Loucy (cell line): ENCODE measurements around the gene ALKBH8.

ENCODE experiments used
- H2AFZ ChIP-seq: fragments of 200-600 bp; sonication (generic); 2 replicates; pipeline ENCODE4 v1.6.0; 2016; ENCODE audit warnings: antibody characterized with exemption, mild to moderate bottlenecking, low read length, moderate library complexity
- H3F3A ChIP-seq: fragments of 200-600 bp; 2 replicates; pipeline ENCODE4 v1.6.0; 2016; ENCODE audit warnings: antibody characterized with exemption, low read depth, mild to moderate bottlenecking
- H3K27me3 ChIP-seq: fragments of 200-600 bp; sonication (generic); 2 replicates; pipeline ENCODE4 v1.6.1; 2014; ENCODE audit warnings: low read length, mild to moderate bottlenecking; ENCODE audit not compliant: insufficient read depth, poor library complexity, severe bottlenecking
- H3K36me3 ChIP-seq: fragments of 200-600 bp; sonication (generic); 2 replicates; pipeline ENCODE4 v1.6.1; 2016; ENCODE audit warnings: low read length; ENCODE audit not compliant: insufficient read depth
- H3K4me1 ChIP-seq: fragments of 200-600 bp; sonication (generic); 2 replicates; pipeline ENCODE4 v1.5.1; 2014; ENCODE audit warnings: low read length, mild to moderate bottlenecking; ENCODE audit not compliant: insufficient read depth, poor library complexity, severe bottlenecking
- H3K4me2 ChIP-seq: fragments of 200-600 bp; sonication (generic); 2 replicates; pipeline ENCODE4 v1.6.0; 2014; ENCODE audit warnings: antibody characterized with exemption, low read length, low read depth, mild to moderate bottlenecking; ENCODE audit not compliant: poor library complexity, severe bottlenecking
- H3K4me3 ChIP-seq: fragments of 200-600 bp; sonication (generic); 2 replicates; pipeline ENCODE4 v1.5.1; 2014; ENCODE audit warnings: low read length, mild to moderate bottlenecking, mixed read lengths; ENCODE audit not compliant: poor library complexity, severe bottlenecking
- H3K79me2 ChIP-seq: fragments of 200-600 bp; sonication (generic); 2 replicates; pipeline ENCODE4 v1.6.1; 2014; ENCODE audit warnings: low read length; ENCODE audit not compliant: insufficient read depth
- H3K9ac ChIP-seq: fragments of 200-600 bp; sonication (generic); 2 replicates; pipeline ENCODE4 v1.6.0; 2014; ENCODE audit warnings: mild to moderate bottlenecking, low read depth, low read length, moderate library complexity; ENCODE audit not compliant: poor library complexity, severe bottlenecking
- H3K9me2 ChIP-seq: fragments of 200-600 bp; sonication (generic); replicated peaks from 2 replicates; pipeline ENCODE4 v1.6.1; 2016; ENCODE audit warnings: low read depth, low read length, mixed read lengths
- H3K9me3 ChIP-seq: fragments of 200-600 bp; sonication (generic); 2 replicates; pipeline ENCODE4 v1.6.1; 2014; ENCODE audit warnings: mild to moderate bottlenecking, antibody characterized with exemption, low read length, low read depth; ENCODE audit not compliant: insufficient read depth
- H4K20me1 ChIP-seq: fragments of 200-600 bp; sonication (generic); 2 replicates; pipeline ENCODE4 v1.6.0; 2014; ENCODE audit warnings: antibody characterized with exemption, low read length, mild to moderate bottlenecking; ENCODE audit not compliant: insufficient read depth, poor library complexity, severe bottlenecking
- CTCF ChIP-seq: fragments of 200-600 bp; sonication (generic); conservative IDR thresholded peaks from 2 replicates; pipeline ENCODE4 v1.5.1; 2014; ENCODE audit warnings: mild to moderate bottlenecking, antibody characterized with exemption, low read length
- EZH2phosphoT487 ChIP-seq: fragments of 200-600 bp; IDR thresholded peaks from 2 replicates; pipeline ENCODE4 v1.6.1; 2018; ENCODE audit warnings: antibody characterized with exemption, mild to moderate bottlenecking, moderate library complexity, borderline replicate concordance

Gene ALKBH8

GRCh38 chr11:107592813-107593212 lies 27.3 kb upstream of the ALKBH8 start:
- Histone ChIP-seq H3K4me2 (no peak overlapping the region), H3K4me1 (no peaks in the 10 kb centered on the region), H3K27me3 (no peaks in the 10 kb centered on the region), H3K36me3 (no peaks in the 10 kb centered on the region), H3K9ac (no peak overlapping the region), H3K9me3 (no peaks in the 10 kb centered on the region), H3K9me2 (no peaks in the 10 kb centered on the region), H3K4me3 (no peak overlapping the region), H3K79me2 (no peaks in the 10 kb centered on the region), H2AFZ (no peak overlapping the region), H3F3A (no peaks in the 10 kb centered on the region), H4K20me1 (no peaks in the 10 kb centered on the region)
- TF ChIP-seq CTCF (no peak), EZH2phosphoT487 (no peak)

- Histone ChIP-seq H2AFZ (no peak overlapping the region), H3K4me2 (no peak overlapping the region), H3F3A (no peaks in the 10 kb centered on the region), H3K4me3 (no peak overlapping the region), H3K4me1 (no peaks in the 10 kb centered on the region), H3K27me3 (no peaks in the 10 kb centered on the region), H3K9me3 (no peaks in the 10 kb centered on the region), H3K79me2 (no peaks in the 10 kb centered on the region), H3K9me2 (no peaks in the 10 kb centered on the region), H4K20me1 (no peaks in the 10 kb centered on the region), H3K36me3 (no peaks in the 10 kb centered on the region), H3K9ac (no peak overlapping the region)
- TF ChIP-seq EZH2phosphoT487, result no peak
- no peak for TF ChIP-seq CTCF
These were observed 26.7 kb upstream of the ALKBH8 start for GRCh38 chr11:107592231-107592590.

- H3K4me2 ChIP-seq, result no peak overlapping the region
- H3K9me2 ChIP-seq, result no peaks in the 10 kb centered on the region
- H3K79me2 ChIP-seq, result no peaks in the 10 kb centered on the region
- H3F3A ChIP-seq, result no peaks in the 10 kb centered on the region
- no peaks in the 10 kb centered on the region for H3K9me3 ChIP-seq
- H3K36me3 ChIP-seq, result no peaks in the 10 kb centered on the region
- H3K27me3 ChIP-seq, result no peaks in the 10 kb centered on the region
- no peak for TF ChIP-seq CTCF
- no peak for TF ChIP-seq EZH2phosphoT487
- no peak overlapping the region for H3K9ac ChIP-seq
- H3K4me3 ChIP-seq, result no peak overlapping the region
- H4K20me1 ChIP-seq, result no peaks in the 10 kb centered on the region
- H3K4me1 ChIP-seq, result no peaks in the 10 kb centered on the region
- H2AFZ ChIP-seq, result no peak overlapping the region
These were observed 26.1 kb upstream of the ALKBH8 start for GRCh38 chr11:107591378-107592230.
